H9 (cell line): Measurements from ENCODE around the gene ZRANB1. TPM values are rescaled to one million over a fixed set of nuclear protein-coding genes. Genes with fewer than 3 reads are reported as not detected.

Experiments
- DNase-seq: peaks from one replicate; pipeline ENCODE4 v3.0.0-alpha.2; 2017
- H2AFZ ChIP-seq: one replicate; pipeline ENCODE4 v1.6.1; 2013; ENCODE audit warnings: mild to moderate bottlenecking, low read length, control low read depth, moderate library complexity
- H2AK5ac ChIP-seq: 2 replicates; pipeline ENCODE4 v1.6.1; 2013; ENCODE audit warnings: low read length, control low read depth, mixed read lengths; ENCODE audit not compliant: insufficient read length
- H2BK120ac ChIP-seq: one replicate; pipeline ENCODE4 v1.6.1; 2013; ENCODE audit warnings: low read depth, mild to moderate bottlenecking, low read length, control low read depth, inconsistent platforms; ENCODE audit not compliant: poor library complexity, severe bottlenecking
- H2BK12ac ChIP-seq: 2 replicates; pipeline ENCODE4 v1.6.1; 2013; ENCODE audit warnings: low read length, control low read depth, mixed read lengths, low read depth; ENCODE audit not compliant: insufficient read length
- H2BK15ac ChIP-seq: 2 replicates; pipeline ENCODE4 v1.6.1; 2013; ENCODE audit warnings: low read depth, low read length, control low read depth
- H2BK20ac ChIP-seq: one replicate; pipeline ENCODE4 v1.6.1; 2013; ENCODE audit warnings: low read depth, mild to moderate bottlenecking, low read length, control low read depth, inconsistent platforms; ENCODE audit not compliant: poor library complexity, severe bottlenecking
- H2BK5ac ChIP-seq: 2 replicates; pipeline ENCODE4 v1.6.1; 2013; ENCODE audit warnings: low read length, control low read depth, mixed read lengths; ENCODE audit not compliant: insufficient read length
- H3K14ac ChIP-seq: 2 replicates; pipeline ENCODE4 v1.6.1; 2013; ENCODE audit warnings: low read length, control low read depth; ENCODE audit not compliant: insufficient read depth
- H3K18ac ChIP-seq: 2 replicates; pipeline ENCODE4 v1.6.1; 2013; ENCODE audit warnings: low read depth, mild to moderate bottlenecking, mixed read lengths, low read length, control low read depth; ENCODE audit not compliant: insufficient read length
- H3K23ac ChIP-seq: 2 replicates; pipeline ENCODE4 v1.6.1; 2013; ENCODE audit warnings: low read length, control low read depth, mixed read lengths, low read depth; ENCODE audit not compliant: insufficient read length
- H3K23me2 ChIP-seq: 2 replicates; pipeline ENCODE4 v1.6.1; 2013; ENCODE audit warnings: low read depth, mild to moderate bottlenecking, mixed read lengths, low read length, control low read depth; ENCODE audit not compliant: insufficient read length, poor library complexity, severe bottlenecking
- H3K27ac ChIP-seq: 2 replicates; pipeline ENCODE4 v1.5.1; 2013; ENCODE audit warnings: low read length, control low read depth, mixed read lengths, low read depth; ENCODE audit not compliant: insufficient read length
- H3K27me3 ChIP-seq: 2 replicates; pipeline ENCODE4 v1.6.1; 2013; ENCODE audit warnings: low read length, control low read depth, inconsistent platforms; ENCODE audit not compliant: insufficient read depth
- H3K4ac ChIP-seq: 2 replicates; pipeline ENCODE4 v1.6.1; 2013; ENCODE audit warnings: low read depth, mild to moderate bottlenecking, control low read depth, inconsistent platforms, low read length, moderate library complexity
- H3K4me1 ChIP-seq: 2 replicates; pipeline ENCODE4 v1.6.1; 2013; ENCODE audit warnings: low read length, control low read depth, inconsistent platforms; ENCODE audit not compliant: insufficient read depth
- H3K4me2 ChIP-seq: 2 replicates; pipeline ENCODE4 v1.6.1; 2013; ENCODE audit warnings: low read length, control low read depth, mixed read lengths; ENCODE audit not compliant: insufficient read length, insufficient read depth
- H3K56ac ChIP-seq: 2 replicates; pipeline ENCODE4 v1.6.1; 2013; ENCODE audit warnings: low read depth, mild to moderate bottlenecking, mixed read lengths, low read length, control low read depth; ENCODE audit not compliant: insufficient read length
- H3K79me1 ChIP-seq: 2 replicates; pipeline ENCODE4 v1.6.1; 2013; ENCODE audit warnings: low read depth, mild to moderate bottlenecking, moderate library complexity, low read length, control low read depth, inconsistent platforms; ENCODE audit not compliant: insufficient read depth, poor library complexity, severe bottlenecking
- H3K79me2 ChIP-seq: 2 replicates; pipeline ENCODE4 v1.6.1; 2013; ENCODE audit warnings: low read length, control low read depth, inconsistent platforms; ENCODE audit not compliant: insufficient read depth
- H3K9ac ChIP-seq: 2 replicates; pipeline ENCODE4 v1.6.1; 2013; ENCODE audit warnings: low read length, control low read depth, mixed read lengths; ENCODE audit not compliant: insufficient read length; ENCODE audit errors: extremely low read depth
- H3K9me3 ChIP-seq: one replicate; pipeline ENCODE4 v1.6.1; 2013; ENCODE audit warnings: low read depth, low read length, inconsistent platforms; ENCODE audit not compliant: control insufficient read depth
- H3T11ph ChIP-seq: one replicate; pipeline ENCODE4 v1.6.1; 2013; ENCODE audit warnings: mild to moderate bottlenecking, low read length, control low read depth, inconsistent platforms
- H4K20me1 ChIP-seq: one replicate; pipeline ENCODE4 v1.6.1; 2013; ENCODE audit not compliant: control insufficient read depth, insufficient read length, insufficient read depth
- H4K5ac ChIP-seq: 2 replicates; pipeline ENCODE4 v1.6.1; 2013; ENCODE audit warnings: low read depth, mild to moderate bottlenecking, mixed read lengths, low read length, control low read depth; ENCODE audit not compliant: insufficient read length
- H4K8ac ChIP-seq: replicated peaks from 2 replicates; pipeline ENCODE4 v1.6.1; 2013; ENCODE audit warnings: low read length, control low read depth, mixed read lengths, low read depth; ENCODE audit not compliant: insufficient read length
- H4K91ac ChIP-seq: 2 replicates; pipeline ENCODE4 v1.6.1; 2013; ENCODE audit warnings: low read depth, mild to moderate bottlenecking, moderate library complexity, mixed read lengths, low read length, control low read depth; ENCODE audit not compliant: insufficient read length
- H3K27ac Mint-ChIP-seq, 3 experiments: 2 replicates in 2 of 3; 3 replicates in 1 of 3; pipeline ENCODE4 v1.8.0; 2020 to 2021; ENCODE audit warnings: mixed read lengths in 3 of 3, mild to moderate bottlenecking in 1 of 3, moderate library complexity in 1 of 3
- H3K27me3 Mint-ChIP-seq: 2 replicates; pipeline ENCODE4 v1.8.0; 2021; ENCODE audit warnings: low read depth, mild to moderate bottlenecking, moderate library complexity, mixed read lengths
- H3K36me3 Mint-ChIP-seq, 3 experiments: 2 replicates in 2 of 3; 3 replicates in 1 of 3; pipeline ENCODE4 v1.8.0; 2020 to 2021; ENCODE audit warnings: low read depth in 3 of 3, mixed read lengths in 3 of 3; ENCODE audit not compliant: insufficient read depth in 1 of 3
- H3K4me1 Mint-ChIP-seq, 2 experiments: 2 replicates each; pipeline ENCODE4 v1.8.0; 2020; ENCODE audit warnings: mixed read lengths in 2 of 2
- H3K4me3 Mint-ChIP-seq, 2 experiments: 2 replicates in 1 of 2; 3 replicates in 1 of 2; pipeline ENCODE4 v1.8.0; 2020 to 2021; ENCODE audit warnings: mild to moderate bottlenecking in 2 of 2, mixed read lengths in 2 of 2, moderate library complexity in 1 of 2
- H3K9me3 Mint-ChIP-seq, 2 experiments: 2 replicates in 1 of 2; 3 replicates in 1 of 2; pipeline ENCODE4 v1.8.0; 2020; ENCODE audit warnings: mild to moderate bottlenecking in 2 of 2, mixed read lengths in 2 of 2, moderate library complexity in 1 of 2
- CTCF ChIP-seq: fragments of 200-600 bp; sonication (generic); conservative IDR thresholded peaks from 3 replicates; pipeline ENCODE4 v1.8.0; 2021; ENCODE audit warnings: antibody characterized with exemption, mild to moderate bottlenecking
- WGBS: extraction: QIAGEN DNeasy Blood & Tissue Kit; methylation state at CpG from one replicate; pipeline ENCODE4 v1.1.7; 2013; ENCODE audit warnings: missing lambda C conversion rate, low lambda C conversion rate, mixed read lengths; ENCODE audit not compliant: insufficient read length; ENCODE audit errors: extremely low coverage; 5-methylcytosine and 5-hydroxymethylcytosine counted together
- total RNA-seq: library from RNA; stranded (reverse); gene quantifications from 2 replicates; pipeline ENCODE4 v1.2.1, GENCODE V29; 2021

The ZRANB1 gene
- total RNA-seq, 1 experiment from 2014 or later: 17.4 TPM

- Histone ChIP-seq H2BK120ac (no peak overlapping the region), H3K79me2 (peaks cover 30% of the 10 kb centered on the region; the same call in 1 of the 2 replicates), H3K9me3 (no peaks in the 10 kb centered on the region), H3T11ph (no peak overlapping the region), H3K4ac (no peak overlapping the region), H2AK5ac (no peak overlapping the region), H3K14ac (no peak overlapping the region), H4K5ac (no peak overlapping the region), H3K23me2 (no peaks in the 10 kb centered on the region), H2BK20ac (no peak overlapping the region), H3K79me1 (peaks cover 11% of the 10 kb centered on the region), H3K27me3 (no peaks in the 10 kb centered on the region), H3K4me1 (no peaks in the 10 kb centered on the region; the same call in 1 of the 2 replicates), H4K20me1 (no peaks in the 10 kb centered on the region), H4K91ac (no peak overlapping the region), H4K8ac (no peak overlapping the region), H3K9ac (no peak overlapping the region), H2BK5ac (no peak overlapping the region), H2BK12ac (no peak overlapping the region), H3K4me2 (no peak overlapping the region), H3K27ac (no peak overlapping the region), H3K18ac (no peak overlapping the region), H2AFZ (no peak overlapping the region), H3K56ac (no peak overlapping the region), H2BK15ac (no peak overlapping the region), H3K23ac (no peak overlapping the region)
- no CpG with 5 or more reads among the region's 16 CpGs for WGBS
- DNase-seq: no peak
- Mint-ChIP-seq H3K27me3 (no peaks in the 10 kb centered on the region; the same call in 1 of the 2 replicates), H3K4me3 (no peak overlapping the region), H3K4me1 (peaks cover 42 to 49% of the 10 kb centered on the region in 2 experiments), H3K27ac (peak overlapping the region in 2 of 3 experiments; percentile 84 to 89; a peak in 5 of 7 replicates), H3K36me3 (peaks cover 36 to 68% (median 52%) of the 10 kb centered on the region in 3 experiments), H3K9me3 (no peaks in the 10 kb centered on the region; a peak in 1 of 5 replicates)
- TF ChIP-seq CTCF: no peak
Observed at GRCh38 chr10:125011171-125011925, 69.4 kb downstream of the ZRANB1 start.
